Thyroid gland (tissue), 4 donors: ENCODE data around the gene NPDC1. TPM values are rescaled to one million over a fixed set of nuclear protein-coding genes. Genes with fewer than 3 reads are reported as not detected.

ENCODE experiments used
- DNase-seq, 2 donors: peaks; one replicate each; pipeline ENCODE4 v3.0.0-alpha.2; 2019
- H3K27ac ChIP-seq, 3 donors: fragments of 200-600 bp; sonication (generic); 1 replicate in 2 of 3; 2 replicates in 1 of 3; pipeline ENCODE4 v1.5.1; 2016 to 2019; ENCODE audit warnings: mild to moderate bottlenecking in 1 of 3, moderate library complexity in 1 of 3
- H3K27me3 ChIP-seq: fragments of 200-600 bp; sonication (generic); one replicate; pipeline ENCODE4 v1.5.1; 2019
- H3K36me3 ChIP-seq, 2 donors: fragments of 200-600 bp; sonication (generic); one replicate each; pipeline ENCODE4 v1.5.1; 2016 to 2019
- H3K4me1 ChIP-seq, 2 donors: fragments of 200-600 bp; sonication (generic); one replicate each; pipeline ENCODE4 v1.5.1; 2017 to 2019
- H3K4me3 ChIP-seq, 3 donors: fragments of 200-600 bp; sonication (generic); replicated peaks in 1 of 3; 1 replicate in 2 of 3; 2 replicates in 1 of 3; pipeline ENCODE4 v1.5.1; 2016; ENCODE audit warnings: mild to moderate bottlenecking in 1 of 3
- H3K9me3 ChIP-seq: fragments of 200-600 bp; sonication (generic); one replicate; pipeline ENCODE4 v1.5.1; 2017
- CTCF ChIP-seq, 6 experiments: fragments of 200-600 bp in 3 of 6; fragments of 450-650 bp in 3 of 6; sonication (generic) in 3 of 6; IDR thresholded peaks; one replicate each; pipeline ENCODE4 v1.5.1; 2016 to 2019; ENCODE audit warnings: antibody characterized with exemption in 6 of 6, mild to moderate bottlenecking in 2 of 6, inconsistent platforms in 1 of 6, moderate library complexity in 1 of 6
- POLR2A ChIP-seq, 2 donors: fragments of 450-650 bp; IDR thresholded peaks; one replicate each; pipeline ENCODE4 v1.6.1; 2017; ENCODE audit warnings: antibody characterized with exemption in 2 of 2, mild to moderate bottlenecking in 2 of 2, moderate library complexity in 1 of 2
- WGBS, 2 donors: methylation state at CpG; one replicate each; pipeline ENCODE4 v1.1.5; 2017; 5-methylcytosine and 5-hydroxymethylcytosine counted together
- intact Hi-C: fragments of 100-400 bp; cut with DNase I; formaldehyde crosslinking; loops from one replicate; pipeline ENCODE4 v1.15.1; 2023
- total RNA-seq, 4 donors: library from RNA; depleted of rRNA; stranded (reverse); fragments of >200 nt; gene quantifications; one replicate each; pipeline ENCODE4 v1.2.3, GENCODE V29; 2016

NPDC1 gene
- total RNA-seq, 4 donors from 2014 or later: 23.3 to 65.9 (median 35.4) TPM

- DNase-seq: no peak
- intact Hi-C loops: no loop called here
- Histone ChIP-seq H3K27ac (no peak overlapping the region), H3K9me3 (no peaks in the 10 kb centered on the region), H3K27me3 (no peaks in the 10 kb centered on the region), H3K4me1 (no peaks in the 10 kb centered on the region), H3K36me3 (no peaks in the 10 kb centered on the region), H3K4me3 (no peak overlapping the region)
- TF ChIP-seq CTCF (IDR thresholded peaks at IDR 0.05) (no peak), POLR2A (IDR thresholded peaks at IDR 0.05) (no peak)
- WGBS, 2 donors: 90% methylated on average over 6 to 15 of the region's 15 CpGs
Measured at GRCh38 chr9:137062384-137062783, 16.4 kb upstream of the NPDC1 start.

DNA sequence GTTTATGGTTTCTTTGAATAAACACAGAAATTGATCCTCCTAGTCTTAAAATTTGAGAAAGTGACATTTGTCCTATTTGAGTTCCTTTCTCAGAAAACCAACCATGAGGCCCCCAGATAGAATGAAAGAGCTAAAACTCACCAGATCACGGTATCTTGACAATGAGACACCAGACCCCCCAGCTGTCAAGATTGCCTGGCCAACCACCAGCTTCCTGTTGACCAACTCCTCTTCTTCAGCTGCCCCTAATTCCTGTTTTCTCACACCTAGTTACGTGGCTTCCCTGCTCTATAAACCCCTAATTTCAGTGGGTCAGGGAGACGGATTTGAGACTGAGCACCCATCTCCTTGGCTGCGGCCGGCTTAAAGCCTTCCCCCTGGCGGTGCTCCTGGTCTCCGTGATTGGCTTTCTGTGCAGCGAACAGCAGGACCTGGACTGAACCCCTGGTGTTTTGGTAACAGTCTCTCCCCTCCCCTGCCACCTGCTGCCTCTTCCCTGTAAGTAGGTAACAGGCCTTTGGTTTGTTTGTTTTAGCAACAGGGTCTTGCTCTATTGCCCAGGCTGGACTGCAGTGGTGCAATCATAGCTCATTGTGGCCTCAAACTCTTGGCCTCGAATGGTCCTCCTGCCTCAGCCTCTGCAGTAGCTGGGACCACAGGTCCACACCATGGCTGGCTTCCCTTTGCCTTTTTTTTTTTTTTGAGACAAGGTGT lies 12.7 kb upstream of the NPDC1 start:
- TF ChIP-seq POLR2A (IDR thresholded peaks at IDR 0.05) (no peak), CTCF (IDR thresholded peaks at IDR 0.05) (no peak)
- intact Hi-C loops: no loop called here
- 86 to 91% methylated on average over 9 of the region's 9 CpGs for WGBS, 2 donors
- no peak for DNase-seq
- Histone ChIP-seq H3K36me3 (no peaks in the 10 kb centered on the region), H3K27me3 (no peaks in the 10 kb centered on the region), H3K4me3 (no peak overlapping the region), H3K27ac (no peak overlapping the region), H3K4me1 (peaks cover 17 to 26% of the 10 kb centered on the region in 2 donors), H3K9me3 (no peaks in the 10 kb centered on the region)

DNA sequence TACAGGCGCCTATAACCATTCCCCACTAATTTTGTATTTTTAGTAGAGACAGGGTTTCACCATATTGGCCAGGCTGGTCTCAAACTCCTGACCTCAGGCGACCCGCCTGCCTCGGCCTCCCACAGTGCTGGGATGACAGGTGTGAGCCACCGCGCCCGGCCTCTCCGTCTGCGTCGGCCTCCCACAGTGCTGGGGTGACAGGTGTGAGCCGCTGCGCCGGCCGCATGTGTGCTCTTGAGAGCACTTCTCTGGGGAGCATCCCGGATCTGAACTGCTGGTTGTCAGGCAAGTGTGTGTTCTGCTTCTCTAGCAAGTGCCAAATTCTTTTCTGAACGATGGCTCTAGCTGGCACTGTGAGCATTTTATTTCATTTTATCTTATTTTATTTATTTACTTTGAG lies 11.6 kb upstream of the NPDC1 start:
- Histone ChIP-seq H3K4me3 (no peak overlapping the region), H3K27me3 (no peaks in the 10 kb centered on the region), H3K27ac (no peak overlapping the region), H3K4me1 (peaks cover 23 to 34% of the 10 kb centered on the region in 2 donors), H3K9me3 (no peaks in the 10 kb centered on the region), H3K36me3 (no peaks in the 10 kb centered on the region)
- DNase-seq: no peak
- TF ChIP-seq CTCF (IDR thresholded peaks at IDR 0.05): no peak
- TF ChIP-seq POLR2A (IDR thresholded peaks at IDR 0.05): no peak
- 73 to 77% methylated on average over 16 of the region's 16 CpGs for WGBS, 2 donors
- intact Hi-C loops: no loop called here

- no peak for DNase-seq
- peaks cover 23 to 34% of the 10 kb centered on the region in 2 donors for H3K4me1 ChIP-seq
- no peaks in the 10 kb centered on the region for H3K9me3 ChIP-seq
Measured at GRCh38 chr9:137056739-137057415, 10.9 kb upstream of the NPDC1 start.

More at GRCh38 chr9:137056739-137057415, 10.9 kb upstream of the NPDC1 start:
- Histone ChIP-seq H3K4me3 (no peak overlapping the region), H3K27ac (no peak overlapping the region), H3K36me3 (no peaks in the 10 kb centered on the region), H3K27me3 (no peaks in the 10 kb centered on the region)
- WGBS, 2 donors: 82 to 91% methylated on average over 13 to 17 of the region's 17 CpGs
- TF ChIP-seq POLR2A (IDR thresholded peaks at IDR 0.05) (no peak), CTCF (IDR thresholded peaks at IDR 0.05) (no peak)
- intact Hi-C loops: no loop called here
